ENCODE data around the gene RGS3. TPM values are rescaled to one million over a fixed set of nuclear protein-coding genes. Genes with fewer than 3 reads are reported as not detected.

The RGS3 gene
- total RNA-seq, 2 donors from 2014 or later: 25.7 to 96.9 TPM

DNA sequence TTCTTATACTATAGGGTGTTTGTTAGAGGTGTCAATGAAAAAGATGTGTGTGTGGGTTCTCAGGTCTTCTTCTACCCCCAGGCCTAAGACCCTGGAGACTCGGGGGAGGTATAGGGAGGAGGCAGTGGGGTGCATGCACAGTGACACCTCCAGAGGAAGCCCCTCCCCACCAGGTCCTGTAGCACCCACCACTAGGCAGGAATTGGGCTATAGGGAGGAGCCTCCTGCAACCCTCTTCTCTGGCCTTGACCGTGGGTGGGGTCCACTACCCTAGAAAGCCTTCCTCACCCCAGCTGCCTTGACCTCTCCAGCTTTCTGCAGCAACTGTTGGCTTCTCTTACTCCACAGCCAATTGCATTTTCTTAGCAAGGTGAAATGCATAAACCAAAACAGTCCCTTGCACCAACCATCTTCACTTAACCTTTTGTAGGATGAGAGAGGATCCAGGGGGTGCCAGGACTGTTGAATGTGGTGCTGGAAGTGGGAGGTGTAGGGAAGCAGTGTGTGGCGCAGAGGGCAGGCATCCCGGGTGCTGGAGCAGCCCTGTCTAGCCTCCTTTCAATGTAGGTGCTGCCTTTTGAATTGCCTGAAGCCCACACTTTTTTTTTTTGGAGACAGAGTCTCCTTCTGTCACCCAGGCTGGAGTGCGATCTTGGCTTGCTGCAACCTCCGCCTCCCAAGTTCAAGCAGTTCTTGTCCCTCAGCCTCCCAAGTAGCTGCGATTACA, 128.5 kb downstream of the RGS3 start:
- no peak for TF ChIP-seq POLR2A (IDR thresholded peaks at IDR 0.05)
- TF ChIP-seq, protein P1, sequence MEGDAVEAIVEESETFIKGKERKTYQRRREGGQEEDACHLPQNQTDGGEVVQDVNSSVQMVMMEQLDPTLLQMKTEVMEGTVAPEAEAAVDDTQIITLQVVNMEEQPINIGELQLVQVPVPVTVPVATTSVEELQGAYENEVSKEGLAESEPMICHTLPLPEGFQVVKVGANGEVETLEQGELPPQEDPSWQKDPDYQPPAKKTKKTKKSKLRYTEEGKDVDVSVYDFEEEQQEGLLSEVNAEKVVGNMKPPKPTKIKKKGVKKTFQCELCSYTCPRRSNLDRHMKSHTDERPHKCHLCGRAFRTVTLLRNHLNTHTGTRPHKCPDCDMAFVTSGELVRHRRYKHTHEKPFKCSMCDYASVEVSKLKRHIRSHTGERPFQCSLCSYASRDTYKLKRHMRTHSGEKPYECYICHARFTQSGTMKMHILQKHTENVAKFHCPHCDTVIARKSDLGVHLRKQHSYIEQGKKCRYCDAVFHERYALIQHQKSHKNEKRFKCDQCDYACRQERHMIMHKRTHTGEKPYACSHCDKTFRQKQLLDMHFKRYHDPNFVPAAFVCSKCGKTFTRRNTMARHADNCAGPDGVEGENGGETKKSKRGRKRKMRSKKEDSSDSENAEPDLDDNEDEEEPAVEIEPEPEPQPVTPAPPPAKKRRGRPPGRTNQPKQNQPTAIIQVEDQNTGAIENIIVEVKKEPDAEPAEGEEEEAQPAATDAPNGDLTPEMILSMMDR (IDR thresholded peaks at IDR 0.05): no peak
- Histone ChIP-seq H3K36me3 (replicated peaks in 1 of 2; ENCODE audit: insufficient read depth in 1 of 2, low read depth in 2 of 2) (peaks cover 0 to 9% of the 10 kb centered on the region in 2 donors), H3K4me3 (no peak overlapping the region), H3K4me1 (peaks cover 70% of the 10 kb centered on the region), H3K9me3 (no peaks in the 10 kb centered on the region), H3K27ac (peak overlapping the region in 1 of 4 donors; percentile 15), H3K27me3 (no peaks in the 10 kb centered on the region)
- DNase-seq (no peak), ATAC-seq (no peak)
- 68 to 78% methylated on average over 7 of the region's 7 CpGs for WGBS, 2 donors
- intact Hi-C loops (cut with DNase I): loop anchor here (5.0 kb wide), 1 partner anchor 65 kb away; no protein-coding TSS in a partner anchor

GRCh38 chr9:113592876-113593575, 129.5 kb downstream of the RGS3 start:
- no peaks in the 10 kb centered on the region for H3K9me3 ChIP-seq
- H3K4me1 ChIP-seq: peaks cover 69% of the 10 kb centered on the region
- intact Hi-C loops (cut with DNase I): loop anchor here (5.0 kb wide), 1 partner anchor 64 kb away; no protein-coding TSS in a partner anchor
- H3K36me3 ChIP-seq (replicated peaks in 1 of 2; ENCODE audit: insufficient read depth in 1 of 2, low read depth in 2 of 2): peaks cover 0 to 16% of the 10 kb centered on the region in 2 donors
- DNase-seq (no peak), ATAC-seq (no peak)
- no peaks in the 10 kb centered on the region for H3K27me3 ChIP-seq
- peak overlapping the region; percentile 46 to 80 (median 76) for H3K27ac ChIP-seq
- H3K4me3 ChIP-seq: no peak overlapping the region
- 52 to 61% methylated on average over 6 of the region's 6 CpGs for WGBS, 2 donors
- TF ChIP-seq, protein P1 (IDR thresholded peaks at IDR 0.05): no peak
- TF ChIP-seq POLR2A (IDR thresholded peaks at IDR 0.05): no peak

- Histone ChIP-seq H3K27ac (peak overlapping the region; percentile 46 to 80 (median 76)), H3K4me1 (peaks cover 68% of the 10 kb centered on the region)
- intact Hi-C loops (cut with DNase I): loop anchor here (5.0 kb wide), 1 partner anchor 64 kb away; no protein-coding TSS in a partner anchor
Observed at GRCh38 chr9:113593682-113594281, 130.3 kb downstream of the RGS3 start.

DNA sequence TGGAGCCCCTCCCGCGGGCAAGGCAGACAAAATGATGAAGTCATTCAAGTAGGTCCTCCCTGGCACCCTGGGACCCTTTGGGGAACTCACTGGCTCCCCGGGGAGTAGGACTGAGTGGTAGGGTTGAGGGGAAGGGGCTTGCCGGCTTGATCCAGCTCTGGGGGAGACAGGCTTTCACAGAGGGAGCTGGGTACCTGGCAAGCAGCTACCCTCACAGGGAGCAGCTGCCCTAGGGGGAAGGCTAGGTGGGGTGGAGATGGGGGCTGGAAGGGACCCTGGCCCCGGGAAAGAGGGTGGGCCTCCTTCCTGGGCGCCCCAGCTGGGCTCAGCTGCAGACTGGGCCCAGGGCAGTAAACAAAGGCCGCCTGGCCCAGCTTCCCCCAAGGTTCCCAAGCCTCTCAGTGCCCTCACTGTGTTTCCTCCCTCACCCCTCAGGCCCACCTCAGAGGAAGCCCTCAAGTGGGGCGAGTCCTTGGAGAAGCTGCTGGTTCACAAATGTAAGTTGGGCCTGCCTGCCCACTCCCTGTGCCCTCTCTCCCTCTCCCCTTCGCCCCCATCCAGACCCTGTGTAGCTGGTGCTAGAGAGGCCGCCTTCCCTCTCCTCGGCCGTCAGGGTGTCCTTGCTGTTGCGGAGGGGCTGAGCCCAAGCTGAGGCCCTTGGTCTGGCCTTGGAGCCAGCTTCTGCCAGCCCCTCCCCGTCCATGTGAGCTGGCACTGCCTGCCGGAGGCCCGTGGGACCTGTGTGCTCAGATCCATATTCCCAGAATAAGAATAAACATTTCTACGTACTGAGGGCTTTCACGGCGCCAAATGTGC, 131.2 kb downstream of the RGS3 start:
- WGBS, 2 donors: 21 to 38% methylated on average over 9 to 19 of the region's 19 CpGs
- peak in 1 of 3 donors; percentile 40 for TF ChIP-seq POLR2A (IDR thresholded peaks at IDR 0.05)
- TF ChIP-seq, protein P1 (IDR thresholded peaks at IDR 0.05): no peak
- intact Hi-C loops (cut with DNase I): loop anchor here (5.0 kb wide), 1 partner anchor 63 kb away; no protein-coding TSS in a partner anchor
- H3K4me1 ChIP-seq: peaks cover 61% of the 10 kb centered on the region
- no peaks in the 10 kb centered on the region for H3K9me3 ChIP-seq
- peak; percentile 9 for ATAC-seq
- peak overlapping the region; percentile 46 to 80 (median 76) for H3K27ac ChIP-seq
- no peaks in the 10 kb centered on the region for H3K27me3 ChIP-seq
- DNase-seq: peak in 3 of 4 donors; percentile 65 to 83 (median 66)
- peak overlapping the region; percentile 1 to 12 for H3K4me3 ChIP-seq
- H3K36me3 ChIP-seq (replicated peaks in 1 of 2; ENCODE audit: insufficient read depth in 1 of 2, low read depth in 2 of 2): peaks cover 0 to 16% of the 10 kb centered on the region in 2 donors

More at GRCh38 chr9:113593682-113594281, 130.3 kb downstream of the RGS3 start:
- peak; percentile 87 to 96 (median 95) for DNase-seq
- H3K9me3 ChIP-seq: no peaks in the 10 kb centered on the region
- no peaks in the 10 kb centered on the region for H3K27me3 ChIP-seq
- WGBS, 2 donors: 8 to 9% methylated on average over 11 to 15 of the region's 15 CpGs
- ATAC-seq: peak; percentile 94
- TF ChIP-seq, protein P1 (IDR thresholded peaks at IDR 0.05): no peak
- TF ChIP-seq POLR2A (IDR thresholded peaks at IDR 0.05): peak; percentile 92 to 94 (median 94)
- peak overlapping the region; percentile 1 to 12 for H3K4me3 ChIP-seq
- peaks cover 0 to 16% of the 10 kb centered on the region in 2 donors for H3K36me3 ChIP-seq (replicated peaks in 1 of 2; ENCODE audit: insufficient read depth in 1 of 2, low read depth in 2 of 2)
